ENCODE results near the gene SFSWAP. TPM values are rescaled to one million over a fixed set of nuclear protein-coding genes. Genes with fewer than 3 reads are reported as not detected.

SFSWAP gene
- total and polyA plus RNA-seq, 2 of the 13 experiments (the other 11 are each of a cell fraction or from before 2014, with no cell fraction given) = 17.1 to 27.7 TPM

- Histone ChIP-seq H3K27ac (ENCODE audit: extremely low read length, insufficient read depth, low read length) (no peak overlapping the region), H3K79me2 (ENCODE audit: insufficient read depth, low read length) (no peaks in the 10 kb centered on the region), H3K4me3 (replicated peaks in 1 of 3; ENCODE audit: insufficient read depth in 1 of 3, low read depth in 2 of 3, low read length in 3 of 3) (no peak overlapping the region), H3K9ac (ENCODE audit: insufficient read depth, low read depth, low read length) (no peak overlapping the region), H3K4me1 (ENCODE audit: insufficient read depth, low read length) (no peaks in the 10 kb centered on the region), H4K20me1 (ENCODE audit: insufficient read depth, low read length) (0 out of 2 replicates have a peak, but pooled peaks cover 2% of the 10 kb centered on the region), H3K9me3 (ENCODE audit: low read length) (no peaks in the 10 kb centered on the region), H3K4me2 (ENCODE audit: low read depth, low read length) (no peak overlapping the region), H2AFZ (ENCODE audit: low read length) (no peak overlapping the region), H3K27me3 (ENCODE audit: control insufficient read depth in 1 of 2, insufficient read depth in 2 of 2, low read length in 2 of 2) (no peaks in the 10 kb centered on the region), H3K36me3 (replicated peaks in 1 of 2; ENCODE audit: control insufficient read depth in 1 of 2, insufficient read depth in 2 of 2, low read length in 2 of 2) (peaks cover 17 to 68% of the 10 kb centered on the region in 2 experiments; a peak in 4 of 5 replicates)
- DNase-seq (ENCODE audit: low spot score) (no peak), FAIRE-seq (no peak), ATAC-seq (no peak)
- POLR2A ChIA-PET = no interaction called here
- no peak for TF ChIP-seq MAZ (IDR thresholded peaks at IDR 0.05; ENCODE audit: borderline replicate concordance, low read depth, low read length)
- TF ChIP-seq MAZ (CRISPR knock-in tag; IDR thresholded peaks at IDR 0.05; ENCODE audit: low read depth) = no peak
- TF ChIP-seq SOX6 (IDR thresholded peaks at IDR 0.05) = no peak
- TF ChIP-seq SOX6 (CRISPR knock-in tag; IDR thresholded peaks at IDR 0.05) = no peak
- TF ChIP-seq MYNN (CRISPR knock-in tag; IDR thresholded peaks at IDR 0.05; ENCODE audit: low read depth) = no peak
- no peak for TF ChIP-seq MLX (CRISPR knock-in tag; IDR thresholded peaks at IDR 0.05)
- no TSS peak for BruUV-seq (replicated peaks)
- 95% methylated on average over 10 of the region's 10 CpGs for WGBS (ENCODE audit: low lambda C conversion rate)
- CTCF ChIA-PET (ENCODE audit: low intra/inter-chr PET ratio, low total read pairs) = no interaction called here
- in situ Hi-C loops (cut with HindIII; ENCODE audit: extremely low pct_ligation_motif_present, low pct_unique_long_range_greater_than_20kb) = no loop called here
- intact Hi-C loops (cut with micrococcal nuclease; ENCODE audit: unreplicated experiment) = no loop called here
Observed at GRCh38 chr12:131771965-131772364, 61.1 kb downstream of the SFSWAP start.

DNA sequence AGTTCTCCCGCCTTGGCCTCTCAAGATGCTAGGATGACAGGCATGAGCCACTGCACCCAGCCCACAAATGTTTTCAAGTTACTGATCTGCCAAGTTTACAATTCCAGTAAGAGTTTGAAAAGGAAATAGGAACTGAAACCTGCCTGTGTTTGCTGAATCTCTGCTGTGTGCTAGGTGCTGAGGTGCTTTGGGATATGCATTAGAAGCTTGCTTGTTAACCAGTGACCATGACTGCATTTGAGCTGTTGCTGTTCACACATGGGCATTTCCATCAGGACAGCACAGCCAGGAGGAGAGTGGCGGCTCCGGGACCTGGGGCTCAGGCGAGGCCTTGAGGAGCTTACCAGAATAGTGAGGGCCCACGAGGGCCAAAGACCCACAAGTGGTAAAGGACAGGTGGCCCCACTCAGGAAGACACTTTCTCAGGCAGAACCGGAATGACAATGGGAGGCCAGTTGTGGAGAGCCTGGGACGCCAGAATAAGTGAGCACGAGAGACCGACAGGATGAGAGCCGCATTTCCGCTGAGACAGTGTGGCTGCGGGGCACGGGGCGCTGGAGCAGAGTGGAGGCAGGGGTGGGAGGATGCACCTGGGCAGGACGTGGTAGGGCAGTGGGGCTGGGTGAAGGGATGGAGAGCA lies 62.8 kb downstream of the SFSWAP start:
- Histone ChIP-seq H2AFZ (ENCODE audit: low read length) (no peak overlapping the region), H3K9me3 (ENCODE audit: low read length) (no peaks in the 10 kb centered on the region), H3K4me3 (replicated peaks in 1 of 3; ENCODE audit: insufficient read depth in 1 of 3, low read depth in 2 of 3, low read length in 3 of 3) (no peak overlapping the region), H3K27me3 (ENCODE audit: control insufficient read depth in 1 of 2, insufficient read depth in 2 of 2, low read length in 2 of 2) (no peaks in the 10 kb centered on the region), H4K20me1 (ENCODE audit: insufficient read depth, low read length) (0 out of 2 replicates have a peak, but pooled peaks cover 2% of the 10 kb centered on the region), H3K79me2 (ENCODE audit: insufficient read depth, low read length) (no peaks in the 10 kb centered on the region), H3K4me2 (ENCODE audit: low read depth, low read length) (no peak overlapping the region), H3K4me1 (ENCODE audit: insufficient read depth, low read length) (no peaks in the 10 kb centered on the region), H3K9ac (ENCODE audit: insufficient read depth, low read depth, low read length) (no peak overlapping the region), H3K27ac (ENCODE audit: extremely low read length, insufficient read depth, low read length) (no peak overlapping the region), H3K36me3 (replicated peaks in 1 of 2; ENCODE audit: control insufficient read depth in 1 of 2, insufficient read depth in 2 of 2, low read length in 2 of 2) (peaks cover 12 to 66% of the 10 kb centered on the region in 2 experiments; a peak in 4 of 5 replicates)
- CTCF ChIA-PET (ENCODE audit: low intra/inter-chr PET ratio, low total read pairs) = no interaction called here
- FAIRE-seq (no peak), ATAC-seq (no peak), DNase-seq (ENCODE audit: low spot score) (no peak)
- WGBS (ENCODE audit: low lambda C conversion rate) = 97% methylated on average over 15 of the region's 15 CpGs
- in situ Hi-C loops (cut with HindIII; ENCODE audit: extremely low pct_ligation_motif_present, low pct_unique_long_range_greater_than_20kb) = no loop called here
- BruUV-seq (replicated peaks) = no TSS peak
- POLR2A ChIA-PET = no interaction called here
- no peak for TF ChIP-seq RBM22 (optimal IDR thresholded peaks at IDR 0.05; ENCODE audit: low read length)
- TF ChIP-seq, protein P1, sequence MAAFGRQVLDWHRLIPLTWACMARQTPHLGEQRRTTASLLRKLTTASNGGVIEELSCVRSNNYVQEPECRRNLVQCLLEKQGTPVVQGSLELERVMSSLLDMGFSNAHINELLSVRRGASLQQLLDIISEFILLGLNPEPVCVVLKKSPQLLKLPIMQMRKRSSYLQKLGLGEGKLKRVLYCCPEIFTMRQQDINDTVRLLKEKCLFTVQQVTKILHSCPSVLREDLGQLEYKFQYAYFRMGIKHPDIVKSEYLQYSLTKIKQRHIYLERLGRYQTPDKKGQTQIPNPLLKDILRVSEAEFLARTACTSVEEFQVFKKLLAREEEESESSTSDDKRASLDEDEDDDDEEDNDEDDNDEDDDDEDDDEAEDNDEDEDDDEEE (CRISPR knock-in tag; IDR thresholded peaks at IDR 0.05) = no peak
- TF ChIP-seq CBFB (CRISPR knock-in tag; IDR thresholded peaks at IDR 0.05) = no peak
- TF ChIP-seq NR3C1 (CRISPR knock-in tag; IDR thresholded peaks at IDR 0.05) = no peak
- intact Hi-C loops (cut with micrococcal nuclease; ENCODE audit: unreplicated experiment) = no loop called here
